Urinary bladder (tissue), 4 donors: ENCODE results near the gene ALKBH2. TPM values are rescaled to one million over a fixed set of nuclear protein-coding genes. Genes with fewer than 3 reads are reported as not detected.

ENCODE experiments used
- DNase-seq: peaks from one replicate; pipeline ENCODE4 v3.0.0-alpha.2; 2015; ENCODE audit errors: extremely low spot score
- H3K27ac ChIP-seq: one replicate; pipeline ENCODE4 v1.5.1; 2013; ENCODE audit warnings: low read depth, mild to moderate bottlenecking, moderate library complexity
- H3K36me3 ChIP-seq: one replicate; pipeline ENCODE4 v1.6.1; 2013; ENCODE audit warnings: mild to moderate bottlenecking, moderate library complexity; ENCODE audit not compliant: insufficient read depth
- H3K4me1 ChIP-seq: one replicate; pipeline ENCODE4 v1.6.1; 2013; ENCODE audit warnings: mild to moderate bottlenecking, moderate library complexity; ENCODE audit not compliant: insufficient read depth
- H3K4me3 ChIP-seq: one replicate; pipeline ENCODE4 v1.5.1; 2013; ENCODE audit warnings: low read depth, low read length
- WGBS: extraction: QIAGEN DNeasy Blood & Tissue Kit; methylation state at CpG from one replicate; pipeline ENCODE4 v1.1.7; 2013; 5-methylcytosine and 5-hydroxymethylcytosine counted together
- polyA plus RNA-seq: library from polyadenylated mRNA; stranded (reverse); fragments of 200-250 nt; gene quantifications from one replicate; pipeline ENCODE4 v1.2.3, GENCODE V29; 2013
- total RNA-seq: library from RNA; depleted of rRNA; stranded (reverse); fragments of >200 nt; gene quantifications from one replicate; pipeline ENCODE4 v1.2.3, GENCODE V29; 2014
- donor health status: healthy with polysubstance abuse.
- donor health status: healthy.

The ALKBH2 gene
- total and polyA plus RNA-seq, 2 donors: 13.3 to 23.9 TPM

GRCh38 chr12:109124878-109125648 is 31.8 kb upstream of the ALKBH2 start:
- Histone ChIP-seq H3K36me3 (no peaks in the 10 kb centered on the region), H3K4me3 (no peak overlapping the region), H3K27ac (no peak overlapping the region), H3K4me1 (no peaks in the 10 kb centered on the region)
- WGBS: 66% methylated on average over 12 of the region's 12 CpGs
- no peak for DNase-seq

DNA sequence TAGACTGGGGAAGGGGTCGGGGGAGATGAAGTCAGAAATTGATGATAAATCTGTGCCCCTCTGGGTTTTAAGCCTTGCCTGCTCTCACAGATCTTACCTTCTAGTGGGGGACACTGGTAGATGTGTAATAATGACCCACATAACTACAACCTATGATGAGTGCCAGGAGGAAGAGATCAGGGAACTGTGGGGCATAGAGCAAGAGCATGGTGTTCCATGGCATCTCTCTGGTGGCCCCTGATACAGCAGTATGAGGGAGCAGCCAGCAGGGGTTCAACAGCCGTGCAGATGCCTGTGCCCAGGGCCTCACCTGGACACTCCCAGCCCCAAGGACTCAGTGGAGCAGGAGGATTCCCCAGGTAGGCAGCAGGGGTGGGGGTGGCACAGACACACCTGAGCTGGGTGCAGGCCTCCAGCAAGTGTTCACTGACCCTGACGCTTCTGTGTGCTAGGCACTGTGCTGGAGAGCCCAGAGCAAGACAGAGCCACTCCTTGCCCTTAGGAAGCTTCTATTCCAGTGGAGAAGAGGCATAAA is 28.1 kb upstream of the ALKBH2 start:
- H3K4me1 ChIP-seq: no peaks in the 10 kb centered on the region
- no peak overlapping the region for H3K27ac ChIP-seq
- DNase-seq: no peak
- WGBS: 94% methylated on average over 3 of the region's 3 CpGs
- H3K4me3 ChIP-seq: no peak overlapping the region
- H3K36me3 ChIP-seq: no peaks in the 10 kb centered on the region

- no peaks in the 10 kb centered on the region for H3K4me1 ChIP-seq
- 86% methylated on average over 4 of the region's 4 CpGs for WGBS
- no peak for DNase-seq
- no peaks in the 10 kb centered on the region for H3K36me3 ChIP-seq
- H3K27ac ChIP-seq: no peak overlapping the region
- H3K4me3 ChIP-seq: no peak overlapping the region
Measured at GRCh38 chr12:109120557-109120956, 27.3 kb upstream of the ALKBH2 start.

GRCh38 chr12:109120095-109120494 is 26.8 kb upstream of the ALKBH2 start:
- WGBS: 80% methylated on average over 2 of the region's 2 CpGs
- H3K4me1 ChIP-seq: no peaks in the 10 kb centered on the region
- no peak for DNase-seq
- no peak overlapping the region for H3K27ac ChIP-seq
- no peaks in the 10 kb centered on the region for H3K36me3 ChIP-seq
- H3K4me3 ChIP-seq: no peak overlapping the region

DNA sequence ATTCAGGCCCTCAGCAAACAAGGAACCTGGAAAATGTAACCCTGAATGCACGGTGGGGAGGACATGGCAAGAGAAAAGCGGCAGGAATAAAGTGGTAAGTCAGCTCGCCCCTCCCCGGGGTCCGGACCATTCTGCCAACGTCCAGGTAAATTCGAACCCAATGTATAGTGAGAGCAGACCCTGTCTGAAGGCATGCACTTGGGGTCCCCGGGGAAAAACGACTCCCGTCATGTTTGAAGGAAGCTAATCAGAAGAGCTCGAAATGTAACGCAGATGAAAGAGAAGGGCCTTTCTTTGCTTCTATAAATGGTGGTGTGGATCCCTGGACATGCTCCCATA is 23.3 kb upstream of the ALKBH2 start:
- DNase-seq: no peak
- 62% methylated on average over 12 of the region's 12 CpGs for WGBS
- no peak overlapping the region for H3K4me3 ChIP-seq
- H3K4me1 ChIP-seq: no peaks in the 10 kb centered on the region
- H3K36me3 ChIP-seq: no peaks in the 10 kb centered on the region
- no peak overlapping the region for H3K27ac ChIP-seq

DNA sequence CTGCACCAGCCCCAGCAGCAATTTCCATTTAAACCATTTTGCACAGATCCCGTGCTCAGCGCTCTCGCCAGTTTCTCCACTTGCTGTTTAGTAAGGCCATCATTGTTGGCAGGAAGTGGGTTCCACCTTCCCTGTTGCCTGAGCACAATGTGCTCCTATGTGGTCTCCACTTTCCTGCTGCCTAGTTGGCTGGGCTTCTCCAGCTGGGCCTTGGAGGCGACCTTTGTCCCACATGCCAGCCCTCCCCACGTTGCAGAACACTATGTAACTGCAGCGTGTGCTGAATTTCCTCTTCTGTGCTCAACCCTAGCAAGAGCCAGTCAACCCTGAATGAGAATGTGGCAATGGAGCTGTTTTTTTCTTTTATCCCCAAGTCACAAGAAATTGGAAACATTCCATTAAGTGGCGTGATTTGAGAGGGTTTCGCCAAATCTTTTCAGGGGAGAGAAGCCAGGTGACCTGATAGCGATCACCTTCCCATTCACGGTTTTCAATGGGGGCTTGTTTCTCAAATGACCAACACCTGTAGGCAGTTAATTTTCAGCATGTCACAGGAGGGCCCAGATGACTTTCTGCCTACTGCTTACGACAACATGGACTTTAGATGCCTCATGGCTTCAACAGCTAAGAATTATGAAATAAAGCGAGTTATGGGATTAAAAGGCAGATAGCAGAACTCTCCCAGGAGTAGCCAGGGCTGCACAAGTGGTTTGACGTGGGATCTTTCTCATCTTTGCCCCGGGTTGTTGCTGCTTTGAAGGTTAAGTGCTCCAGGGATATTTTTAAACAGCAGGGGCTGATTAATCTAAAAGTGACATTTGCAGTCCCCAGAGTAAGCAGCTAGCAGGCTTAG is 22.7 kb upstream of the ALKBH2 start, which contains the start of gene ACACB:
Gene ACACB, plus strand, starts transcription at position 830 of the 853 bp plus-strand sequence. CDS start 22,819 bp downstream, outside the sequence.
- 58% methylated on average over 14 of the region's 14 CpGs for WGBS
- DNase-seq: no peak
- H3K4me3 ChIP-seq: no peak within 1 kb of the TSS
- H3K4me1 ChIP-seq: no peaks in the 10 kb centered on the region
- no peaks in the 10 kb centered on the region for H3K36me3 ChIP-seq
- peak within 1 kb of the TSS; percentile 15 for H3K27ac ChIP-seq

DNA sequence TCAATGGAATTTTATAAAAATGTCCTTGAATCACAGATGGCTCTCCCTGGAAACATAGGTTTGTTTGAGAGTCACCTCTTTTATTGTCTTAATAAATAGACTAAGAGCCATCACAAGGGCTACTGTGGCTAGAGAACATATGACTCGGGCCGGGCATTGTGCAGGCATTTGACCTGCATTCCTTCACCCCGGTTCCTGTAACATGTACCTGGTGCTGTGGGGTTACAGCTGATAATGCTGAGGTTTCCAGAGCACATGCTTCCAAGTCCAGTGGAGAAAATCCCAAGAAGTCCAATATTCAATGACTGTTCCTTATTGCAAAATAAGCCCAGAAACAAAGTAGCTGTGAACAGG is 22.1 kb upstream of the ALKBH2 start:
- Histone ChIP-seq H3K4me1 (no peaks in the 10 kb centered on the region), H3K27ac (no peak overlapping the region), H3K36me3 (no peaks in the 10 kb centered on the region), H3K4me3 (no peak overlapping the region)
- no peak for DNase-seq
- WGBS: 77% methylated on average over 3 of the region's 3 CpGs

DNA sequence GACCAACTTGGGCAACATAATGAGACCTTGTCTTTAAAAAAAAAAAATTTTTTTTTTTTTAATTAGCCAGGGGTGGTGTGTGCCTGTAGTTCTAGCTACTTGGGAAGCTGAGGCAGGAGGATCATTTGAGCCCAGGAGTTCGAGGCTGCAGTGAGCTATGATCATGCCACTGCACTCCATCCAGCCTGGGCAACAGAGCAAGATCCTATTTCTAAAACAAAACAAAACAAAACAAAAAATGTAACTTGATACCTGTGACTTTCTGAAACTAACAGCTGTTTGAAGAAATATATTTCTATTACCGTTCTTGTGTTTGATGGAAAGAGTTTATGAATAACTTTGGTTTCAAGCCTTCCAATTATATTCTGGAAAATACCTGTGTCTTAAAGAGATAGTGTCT is 21.4 kb upstream of the ALKBH2 start:
- H3K36me3 ChIP-seq: no peaks in the 10 kb centered on the region
- no peak overlapping the region for H3K4me3 ChIP-seq
- no peak overlapping the region for H3K27ac ChIP-seq
- DNase-seq: no peak
- WGBS: 56% methylated on average over 2 of the region's 2 CpGs
- H3K4me1 ChIP-seq: no peaks in the 10 kb centered on the region

GRCh38 chr12:109113661-109114321 is 20.5 kb upstream of the ALKBH2 start:
- WGBS: 74% methylated on average over 5 of the region's 5 CpGs
- DNase-seq: no peak
- Histone ChIP-seq H3K4me1 (no peaks in the 10 kb centered on the region), H3K4me3 (no peak overlapping the region), H3K27ac (no peak overlapping the region), H3K36me3 (no peaks in the 10 kb centered on the region)

- no peak for DNase-seq
- H3K36me3 ChIP-seq: no peaks in the 10 kb centered on the region
- H3K4me1 ChIP-seq: no peaks in the 10 kb centered on the region
- no peak overlapping the region for H3K27ac ChIP-seq
- H3K4me3 ChIP-seq: no peak overlapping the region
- WGBS: 77% methylated on average over 11 of the region's 11 CpGs
Measured at GRCh38 chr12:109112720-109113465, 19.6 kb upstream of the ALKBH2 start.

GRCh38 chr12:109110988-109111495 is 17.8 kb upstream of the ALKBH2 start:
- no peaks in the 10 kb centered on the region for H3K4me1 ChIP-seq
- 7% methylated on average over 28 of the region's 28 CpGs for WGBS

GRCh38 chr12:109109746-109110350 is 16.6 kb upstream of the ALKBH2 start:
- Histone ChIP-seq H3K27ac (peak overlapping the region; percentile 42), H3K4me3 (no peak overlapping the region), H3K4me1 (no peaks in the 10 kb centered on the region), H3K36me3 (peaks cover 2% of the 10 kb centered on the region)
- WGBS: 81% methylated on average over 6 of the region's 6 CpGs
- DNase-seq: no peak

More at GRCh38 chr12:109110988-109111495, 17.8 kb upstream of the ALKBH2 start:
- H3K4me3 ChIP-seq: peak overlapping the region; percentile 66
- H3K36me3 ChIP-seq: no peaks in the 10 kb centered on the region
- H3K27ac ChIP-seq: peak overlapping the region; percentile 98
- DNase-seq: no peak
